HG02763 (cell line): ENCODE results near the gene ATG14.
"Not testable (repeated sequence)": the region's sequence is repeated elsewhere in the genome, so short reads cannot be mapped to it uniquely, and the experiment has no call there.

Experiments used
- ATAC-seq: cut with Tn5 transposase; IDR thresholded peaks from one replicate; pipeline ENCODE4 v1.9.1; 2021; ENCODE audit warnings: mild to moderate bottlenecking, moderate library complexity; ENCODE audit not compliant: unreplicated experiment

ATG14 gene

GRCh38 chr14:55434805-55435174 lies 23.2 kb upstream of the ATG14 start:
- no peak for ATAC-seq

DNA sequence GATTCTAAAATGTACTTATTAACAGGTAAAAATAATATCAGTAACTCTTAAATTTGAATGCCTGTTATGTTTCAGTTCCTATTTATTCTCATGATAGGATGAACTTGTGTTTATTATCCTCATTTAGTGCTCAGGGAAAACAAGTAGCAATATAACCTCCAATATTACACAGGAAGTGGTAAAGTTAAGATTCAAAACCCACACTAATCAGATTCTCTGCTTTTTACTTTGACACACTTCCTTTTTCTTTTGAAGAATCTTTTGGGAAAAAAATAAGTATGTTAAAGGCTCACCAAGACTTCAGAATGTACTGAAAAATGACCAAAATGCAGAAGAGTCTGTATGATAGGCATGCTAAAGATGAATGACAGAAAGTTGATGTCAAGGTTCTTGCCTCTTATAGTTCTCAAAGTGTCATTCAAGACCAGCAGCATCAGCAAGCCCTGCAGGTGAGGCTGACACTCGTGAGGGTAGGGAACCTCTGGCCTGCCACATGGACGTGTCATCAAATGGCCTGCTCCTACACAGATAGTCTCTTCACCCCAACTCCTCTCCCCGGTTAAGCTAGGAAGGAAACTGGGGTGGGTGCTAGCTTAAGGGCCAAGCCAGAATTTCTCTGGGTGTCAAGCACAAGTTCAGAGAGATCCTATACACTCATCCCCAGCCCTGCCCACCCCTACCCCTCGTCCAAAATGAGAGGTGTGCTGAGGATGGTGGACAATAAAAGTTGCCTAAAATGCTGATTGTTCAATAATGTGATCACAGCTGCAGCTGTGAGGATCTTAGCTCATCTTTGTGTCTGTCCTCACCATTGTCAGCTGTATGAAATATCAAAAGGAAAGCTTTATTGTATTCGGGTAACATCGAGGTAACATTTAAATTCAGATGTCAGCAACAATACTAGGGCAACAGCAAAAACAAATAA lies 22.5 kb upstream of the ATG14 start:
- ATAC-seq, result no peak

- ATAC-seq, result no peak
Observed at GRCh38 chr14:55432628-55433027, 21.0 kb upstream of the ATG14 start.

GRCh38 chr14:55430024-55430690 lies 18.5 kb upstream of the ATG14 start:
- peak; percentile 58 for ATAC-seq

DNA sequence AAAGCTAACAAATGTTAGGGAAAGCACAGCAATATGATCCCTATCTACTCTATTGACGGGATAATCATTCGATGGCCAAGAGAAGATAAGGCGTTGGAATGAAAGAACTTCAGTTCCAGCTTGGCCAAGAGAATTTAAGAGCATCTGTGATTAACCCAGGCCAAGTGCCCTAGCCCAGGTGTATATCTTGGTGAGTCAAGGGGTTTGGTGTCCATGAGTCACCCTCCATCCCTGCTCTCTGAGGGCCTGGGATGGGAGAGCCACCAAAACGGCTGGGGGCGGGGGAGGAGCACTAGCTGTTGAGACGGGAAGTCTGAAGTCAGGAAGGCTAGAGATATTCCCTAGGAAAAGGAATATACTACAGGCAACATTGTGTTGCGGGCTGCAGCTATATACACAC lies 15.8 kb upstream of the ATG14 start:
- ATAC-seq, result no peak

DNA sequence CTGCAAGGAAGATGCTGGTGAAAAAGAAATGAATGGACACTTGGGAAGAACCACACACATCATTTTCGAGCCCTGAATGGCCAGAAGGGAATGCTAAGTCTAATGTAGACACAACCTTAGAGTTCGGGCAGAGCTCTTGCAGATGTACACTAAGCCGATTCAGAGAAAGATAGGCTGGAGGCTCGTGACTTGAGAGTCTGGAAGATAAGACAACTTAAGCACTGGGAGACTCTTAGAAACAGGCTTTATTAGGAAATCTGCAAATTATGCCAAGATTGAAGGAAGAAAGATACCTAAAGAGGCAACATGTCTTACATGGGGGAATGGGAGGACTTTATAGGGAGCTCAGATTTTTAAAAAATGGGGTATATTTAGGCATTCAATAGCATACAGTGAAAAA lies 15.3 kb upstream of the ATG14 start:
- no peak for ATAC-seq

DNA sequence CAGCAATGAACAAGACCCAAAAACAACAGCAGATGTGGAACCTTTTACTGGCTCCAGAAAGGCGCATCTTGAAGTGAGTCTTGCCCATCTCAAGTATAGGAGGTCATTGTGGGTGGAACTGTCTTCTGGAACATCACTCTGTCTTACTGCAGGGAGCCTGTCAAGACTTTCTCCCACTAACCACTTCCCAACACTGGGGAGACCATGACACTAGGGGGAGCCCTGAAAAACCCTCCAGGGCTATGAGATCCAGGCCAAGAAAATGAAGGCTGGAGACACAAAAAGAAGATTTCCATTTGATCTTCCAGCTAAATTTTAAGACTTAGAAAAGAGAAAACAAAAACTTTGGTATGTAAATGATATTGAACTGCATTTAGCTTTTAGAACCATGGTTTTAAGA lies 13.5 kb upstream of the ATG14 start:
- no peak for ATAC-seq

DNA sequence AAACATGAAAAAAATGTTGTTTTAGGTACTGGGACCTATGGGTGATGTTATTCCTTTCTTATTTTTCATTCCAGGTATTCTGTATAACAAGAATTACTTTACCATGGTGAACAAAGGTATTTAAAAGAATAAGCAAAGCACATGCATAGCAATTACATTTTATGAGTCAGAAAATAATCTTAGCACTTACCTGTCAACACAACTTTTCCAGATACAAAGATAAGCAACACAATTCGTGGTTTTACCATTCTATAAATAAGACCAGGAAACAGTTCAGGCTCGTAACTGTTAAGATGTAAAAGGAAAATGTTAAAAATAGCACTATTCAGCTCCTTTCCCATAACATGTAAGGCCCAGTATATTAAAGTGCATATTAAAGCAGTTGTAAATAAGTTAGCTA lies 12.3 kb upstream of the ATG14 start:
- no peak for ATAC-seq

- not testable (repeated sequence) for ATAC-seq
Observed at GRCh38 chr14:55422338-55422737, 10.7 kb upstream of the ATG14 start.

GRCh38 chr14:55419663-55420062 lies 8.0 kb upstream of the ATG14 start:
- ATAC-seq, result no peak

DNA sequence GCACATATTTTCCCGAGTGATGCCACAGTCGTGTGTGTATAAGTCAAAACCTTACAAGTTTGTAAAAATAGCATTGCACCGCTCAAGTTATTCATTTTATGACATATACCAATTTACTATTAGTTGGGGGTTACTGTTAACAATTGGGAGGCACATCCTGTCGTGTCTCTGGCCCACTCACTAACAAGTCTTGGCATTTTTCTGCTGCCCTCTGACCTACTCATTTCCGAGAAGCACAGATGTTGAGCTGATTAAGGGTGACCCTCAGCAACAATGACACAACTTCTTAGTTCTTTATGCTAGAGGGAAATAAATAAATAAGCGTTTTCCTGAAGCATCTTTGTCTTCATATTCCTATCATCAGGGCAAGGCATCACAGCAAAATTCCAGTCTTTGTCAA lies 6.8 kb upstream of the ATG14 start:
- ATAC-seq, result no peak

DNA sequence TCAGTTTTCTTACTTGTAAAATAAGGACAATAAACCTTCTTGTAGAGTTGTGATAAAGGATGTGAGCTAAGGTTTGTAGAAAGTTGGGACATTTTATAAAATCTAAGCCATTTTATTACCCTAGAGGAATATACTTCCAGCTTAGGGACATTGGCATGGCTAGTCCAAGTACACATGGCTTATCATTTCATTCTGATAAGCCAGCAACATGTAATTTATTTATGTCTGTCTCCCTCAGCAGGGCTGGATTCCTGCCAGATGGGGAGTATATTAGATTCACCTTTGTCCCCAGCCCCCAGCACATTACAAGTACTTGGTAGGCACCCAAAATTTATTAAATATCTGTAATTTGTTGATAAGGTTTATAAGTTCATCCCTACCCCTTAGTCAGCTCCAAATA lies 6.3 kb upstream of the ATG14 start:
- ATAC-seq, result no peak

DNA sequence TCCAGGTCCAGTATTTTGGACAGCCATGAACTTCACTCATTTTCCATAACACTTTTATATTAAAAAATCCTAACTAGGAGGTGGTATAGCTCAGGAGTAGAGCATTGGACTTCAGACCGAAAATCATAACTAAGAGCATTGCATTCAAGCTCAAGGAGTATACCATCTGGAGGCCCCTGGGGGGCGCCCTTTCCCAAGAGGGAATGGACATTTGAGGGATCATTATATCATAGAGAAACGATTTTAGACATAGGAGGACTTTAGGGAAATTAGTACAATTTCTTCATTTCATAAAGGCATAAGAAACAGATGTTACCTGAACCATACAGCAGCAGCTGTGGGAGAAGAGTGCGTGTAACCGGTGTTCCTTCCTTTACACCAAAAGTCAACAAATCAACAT lies 5.2 kb upstream of the ATG14 start:
- no peak for ATAC-seq

GRCh38 chr14:55414551-55414950 lies 2.9 kb upstream of the ATG14 start:
- ATAC-seq, result no peak

DNA sequence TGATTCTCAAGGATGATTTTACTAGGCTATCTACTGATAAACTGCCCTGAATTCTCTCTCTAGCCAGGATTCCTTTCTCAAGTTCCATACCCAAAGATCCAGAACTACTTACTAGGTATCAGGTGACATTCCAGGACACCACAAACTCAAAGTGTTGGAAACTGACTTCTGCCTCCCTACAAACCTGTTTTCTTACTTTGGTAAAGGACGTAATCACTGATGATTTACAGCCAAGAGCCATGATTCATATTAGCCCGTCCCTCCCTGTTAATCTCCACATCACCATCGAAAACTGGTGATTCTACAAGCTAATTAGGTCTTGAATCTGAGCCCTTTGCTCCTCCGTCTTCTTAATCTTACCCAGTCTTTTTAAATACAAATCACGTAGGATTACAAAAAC lies 1.0 kb upstream of the ATG14 start:
- no peak for ATAC-seq

- ATAC-seq, result no peak
Observed at GRCh38 chr14:55410876-55411275, 754 bp downstream of the ATG14 start.

DNA sequence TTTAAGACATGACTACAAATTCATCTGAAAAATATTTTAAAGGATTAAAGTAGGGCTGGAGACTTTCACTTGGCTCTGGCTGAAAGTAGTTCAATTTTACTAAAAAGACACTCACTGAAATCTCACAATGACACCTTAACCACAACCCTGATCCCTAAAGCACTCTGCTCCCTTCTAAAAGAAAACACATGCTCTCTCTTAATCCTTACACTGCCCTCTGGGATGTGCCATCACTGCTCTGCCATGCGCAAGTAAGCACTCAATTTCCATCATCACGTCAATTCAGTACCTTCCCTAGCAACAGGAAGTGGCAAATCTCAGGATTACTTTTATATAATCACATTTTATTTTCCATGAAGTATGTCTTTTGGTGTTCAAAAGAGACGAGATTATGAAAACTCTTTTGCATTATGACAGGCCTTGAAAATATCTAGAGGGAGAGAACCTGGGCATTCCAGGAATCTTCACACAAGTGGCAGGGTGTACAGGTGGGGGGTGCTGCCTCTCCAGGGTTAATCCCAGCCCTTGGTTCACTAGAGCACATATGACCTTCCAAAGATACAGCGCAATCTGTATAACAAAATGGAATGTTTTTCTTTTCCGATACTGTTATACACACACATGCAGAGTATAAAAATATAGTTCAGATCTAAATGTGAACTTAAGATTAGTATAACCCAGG lies 7.3 kb downstream of the ATG14 start:
- ATAC-seq, result no peak

GRCh38 chr14:55401751-55402150 lies 9.9 kb downstream of the ATG14 start:
- ATAC-seq, result no peak

DNA sequence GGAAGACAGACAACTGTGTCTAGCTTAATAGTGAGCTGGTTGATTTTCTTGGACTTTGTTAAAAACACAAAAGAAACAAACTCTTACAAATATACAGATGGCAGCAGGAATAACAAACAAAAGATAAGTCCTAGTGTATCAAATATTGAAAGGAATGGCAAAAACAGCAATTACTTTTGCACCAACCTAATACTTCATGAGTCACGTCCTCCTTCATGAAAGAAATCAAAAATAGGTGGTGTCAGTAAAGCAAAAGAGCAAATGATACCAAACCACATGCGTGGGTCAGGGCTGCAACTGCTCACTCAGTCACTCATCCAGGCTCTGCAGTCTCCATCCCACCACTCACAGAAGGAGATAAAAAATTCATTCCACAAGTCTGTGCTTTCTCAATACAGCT lies 11.8 kb downstream of the ATG14 start:
- ATAC-seq, result no peak

DNA sequence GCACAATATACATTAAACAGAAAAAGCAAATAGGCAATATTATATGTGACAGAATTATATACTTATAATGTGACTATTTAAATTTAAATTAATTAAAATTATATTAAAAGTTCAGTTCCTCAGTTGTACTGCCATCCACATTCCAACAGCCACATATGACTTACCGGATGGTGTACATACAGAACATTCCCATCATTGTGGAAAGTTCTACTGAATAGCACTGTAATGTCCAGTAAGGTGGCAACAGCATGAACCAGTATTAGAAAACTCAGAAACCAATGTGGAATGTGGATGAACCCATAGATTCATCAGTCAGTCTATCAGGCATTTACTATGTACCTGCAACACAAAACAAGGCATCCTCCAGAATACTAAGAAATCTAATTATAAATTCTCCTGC lies 12.4 kb downstream of the ATG14 start:
- ATAC-seq, result no peak

DNA sequence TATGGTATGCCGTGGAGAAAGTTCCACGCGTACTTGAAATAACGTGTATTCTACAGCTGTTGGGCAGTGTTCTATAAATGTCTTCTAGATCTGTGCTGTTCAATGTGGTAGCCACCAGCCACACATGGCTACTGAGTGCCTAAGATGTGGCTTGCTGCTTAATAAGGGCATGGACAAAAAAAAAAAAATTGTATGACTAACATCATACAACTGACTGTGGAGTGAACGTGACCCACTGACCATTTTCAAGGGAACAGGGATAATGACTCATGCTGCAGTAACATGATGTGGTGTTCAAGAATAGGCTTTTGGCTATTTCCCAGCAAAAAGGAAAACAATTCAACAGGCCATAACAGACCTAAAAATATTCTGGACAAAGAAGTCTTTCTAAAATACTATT lies 13.0 kb downstream of the ATG14 start:
- no peak for ATAC-seq

DNA sequence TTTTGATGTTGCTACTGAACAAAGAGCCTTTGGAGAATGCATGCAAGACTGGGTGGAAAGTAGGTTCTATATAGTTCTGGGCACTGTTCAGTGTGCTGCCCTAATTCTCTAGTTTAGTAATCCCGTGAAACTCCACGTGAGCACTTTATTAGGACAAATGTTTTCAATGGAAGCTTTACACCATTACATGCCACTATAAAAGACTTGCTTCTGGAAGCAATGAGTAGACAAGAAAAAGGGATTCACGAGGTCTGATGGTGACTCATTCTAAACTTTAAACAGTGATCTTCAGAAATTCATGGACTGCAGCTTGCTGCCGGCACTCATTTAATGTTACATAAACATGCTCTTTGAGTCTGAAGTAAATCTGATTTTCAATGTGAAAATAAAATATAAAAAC lies 22.3 kb downstream of the ATG14 start:
- no peak for ATAC-seq
